Activated CD8-positive, alpha-beta T cell treated with anti-CD3 and anti-CD28 coated beads, Interleukin-2, amount 10 ng/mL, durations not matched to agents 7 days and 5 days (primary cell): ENCODE results near the gene ROBO2. TPM values are rescaled to one million over a fixed set of nuclear protein-coding genes. Genes with fewer than 3 reads are reported as not detected.

Experiments used
- ATAC-seq: fragments of 150-1000 bp; cut with Tn5 transposase; one replicate; pipeline ENCODE4 v1.10.0; 2021; ENCODE audit warnings: moderate library complexity
- CTCF ChIA-PET: fragments of 350-600 bp; sonication (Branson Sonifier 250); formaldehyde crosslinking; loops from one replicate; lab custom pipeline; 2021; ENCODE audit warnings: antibody characterized with exemption; lab: Charles Lee
- POLR2A ChIA-PET: fragments of 350-600 bp; sonication (Branson Sonifier 250); formaldehyde crosslinking; loops from one replicate; lab custom pipeline; 2021; ENCODE audit warnings: antibody characterized with exemption; lab: Charles Lee
- DNase-seq: peaks from one replicate; pipeline ENCODE4 v3.0.0-alpha.2; 2020
- H3K27ac Mint-ChIP-seq: one replicate; pipeline ENCODE4 v1.8.0; 2021; ENCODE audit warnings: mild to moderate bottlenecking, mixed read lengths
- H3K27me3 Mint-ChIP-seq: one replicate; pipeline ENCODE4 v1.8.0; 2021; ENCODE audit warnings: low read depth, mixed read lengths
- H3K36me3 Mint-ChIP-seq: one replicate; pipeline ENCODE4 v1.8.0; 2021; ENCODE audit warnings: low read depth, mixed read lengths
- H3K4me1 Mint-ChIP-seq: one replicate; pipeline ENCODE4 v1.8.0; 2021; ENCODE audit warnings: low read depth, mixed read lengths
- H3K4me3 Mint-ChIP-seq: one replicate; pipeline ENCODE4 v1.8.0; 2021; ENCODE audit warnings: mild to moderate bottlenecking, mixed read lengths
- H3K9me3 Mint-ChIP-seq: one replicate; pipeline ENCODE4 v1.8.0; 2022; ENCODE audit warnings: mixed read lengths; ENCODE audit not compliant: insufficient read depth
- total RNA-seq, 2 experiments: library from RNA; stranded (reverse); gene quantifications; one replicate each; pipeline ENCODE4 v1.2.3, GENCODE V29; 2021

ROBO2 gene
- total RNA-seq, 2 experiments from 2014 or later: not detected

DNA sequence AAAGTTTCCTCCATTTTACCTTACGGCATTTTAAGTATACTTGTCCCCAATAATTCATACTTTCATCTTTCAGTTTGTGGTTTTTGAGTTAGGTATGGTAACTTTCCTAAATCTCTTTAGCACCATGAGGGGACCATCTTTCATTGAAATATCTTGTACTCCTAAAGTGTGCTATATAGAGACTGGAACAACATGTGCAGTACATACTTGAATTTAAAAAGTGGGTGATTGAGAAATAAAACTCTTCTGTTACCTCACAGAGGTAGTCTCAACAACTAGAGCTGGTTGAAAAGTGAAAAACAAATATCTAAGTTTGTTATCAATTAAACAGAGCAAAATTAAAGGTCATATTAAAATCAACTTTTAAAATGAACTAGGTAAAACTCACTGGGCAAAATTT lies 423.1 kb downstream of the ROBO2 start:
- Mint-ChIP-seq H3K36me3 (no peaks in the 10 kb centered on the region), H3K4me3 (no peak overlapping the region), H3K9me3 (peaks cover 11% of the 10 kb centered on the region), H3K4me1 (no peaks in the 10 kb centered on the region), H3K27me3 (no peaks in the 10 kb centered on the region), H3K27ac (no peak overlapping the region)
- POLR2A ChIA-PET: no interaction called here
- DNase-seq (no peak), ATAC-seq (no peak)
- CTCF ChIA-PET: no interaction called here

DNA sequence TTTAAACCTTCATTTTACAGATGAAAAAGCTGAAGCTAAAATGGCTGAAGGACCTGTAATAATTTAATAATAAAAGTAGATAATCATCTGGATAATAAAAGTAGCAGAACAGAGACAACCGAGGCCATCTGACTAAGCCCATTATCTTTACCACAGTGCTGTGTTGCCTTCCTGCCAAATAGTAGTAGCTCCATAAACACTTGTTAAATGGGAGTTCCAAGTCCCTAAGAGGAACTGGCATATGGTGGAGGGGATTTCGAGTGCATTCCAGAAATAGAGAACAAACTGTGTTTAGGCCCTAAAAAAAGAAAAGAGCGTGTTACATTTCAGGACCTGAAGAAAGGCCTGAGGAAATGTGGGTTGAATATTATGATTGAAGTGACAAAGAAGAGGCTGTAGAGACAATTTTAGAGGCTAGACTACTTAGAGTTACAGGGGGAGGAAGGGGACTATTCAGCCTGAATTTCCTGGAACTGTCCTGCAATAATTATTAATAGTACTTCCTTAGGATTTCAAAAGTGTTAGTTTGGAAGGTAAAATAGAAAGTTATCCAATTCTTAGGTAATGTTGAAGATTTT lies 424.3 kb downstream of the ROBO2 start:
- ChIA-PET CTCF (no interaction called here), POLR2A (no interaction called here)
- H3K9me3 Mint-ChIP-seq: peaks cover 11% of the 10 kb centered on the region
- no peaks in the 10 kb centered on the region for H3K36me3 Mint-ChIP-seq
- no peaks in the 10 kb centered on the region for H3K4me1 Mint-ChIP-seq
- H3K4me3 Mint-ChIP-seq: no peak overlapping the region
- ATAC-seq: no peak
- DNase-seq: no peak
- H3K27me3 Mint-ChIP-seq: no peaks in the 10 kb centered on the region
- H3K27ac Mint-ChIP-seq: no peak overlapping the region

DNA sequence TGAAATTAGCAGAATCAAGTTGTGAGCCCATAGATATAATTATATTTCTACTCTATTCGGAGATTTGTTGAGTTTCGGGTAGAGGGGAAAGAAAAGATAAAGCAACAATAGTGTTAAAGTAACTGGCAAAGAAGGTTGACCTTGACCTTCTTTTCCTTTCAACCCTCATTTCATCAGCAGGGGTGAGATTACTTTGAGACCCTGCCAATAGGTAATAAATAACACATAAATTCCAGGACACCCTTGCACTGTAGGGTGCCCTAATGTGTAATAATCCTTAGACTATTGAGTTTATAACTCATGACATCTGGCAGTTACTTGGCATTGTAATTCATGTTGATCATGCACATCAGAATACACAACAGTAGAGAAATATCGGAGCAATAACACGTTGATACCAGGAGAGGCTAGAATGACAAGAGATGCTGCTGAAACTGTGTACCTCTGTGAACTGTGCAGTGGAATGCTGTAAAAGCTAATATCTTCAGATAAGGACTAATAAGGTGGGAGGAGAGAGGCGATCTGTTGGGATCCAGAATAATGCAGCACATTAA lies 426.7 kb downstream of the ROBO2 start:
- H3K4me1 Mint-ChIP-seq: no peaks in the 10 kb centered on the region
- no peak overlapping the region for H3K4me3 Mint-ChIP-seq
- ChIA-PET POLR2A (no interaction called here), CTCF (no interaction called here)
- H3K27ac Mint-ChIP-seq: no peak overlapping the region
- peaks cover 11% of the 10 kb centered on the region for H3K9me3 Mint-ChIP-seq
- H3K27me3 Mint-ChIP-seq: no peaks in the 10 kb centered on the region
- DNase-seq: no peak
- no peaks in the 10 kb centered on the region for H3K36me3 Mint-ChIP-seq
- ATAC-seq: no peak

DNA sequence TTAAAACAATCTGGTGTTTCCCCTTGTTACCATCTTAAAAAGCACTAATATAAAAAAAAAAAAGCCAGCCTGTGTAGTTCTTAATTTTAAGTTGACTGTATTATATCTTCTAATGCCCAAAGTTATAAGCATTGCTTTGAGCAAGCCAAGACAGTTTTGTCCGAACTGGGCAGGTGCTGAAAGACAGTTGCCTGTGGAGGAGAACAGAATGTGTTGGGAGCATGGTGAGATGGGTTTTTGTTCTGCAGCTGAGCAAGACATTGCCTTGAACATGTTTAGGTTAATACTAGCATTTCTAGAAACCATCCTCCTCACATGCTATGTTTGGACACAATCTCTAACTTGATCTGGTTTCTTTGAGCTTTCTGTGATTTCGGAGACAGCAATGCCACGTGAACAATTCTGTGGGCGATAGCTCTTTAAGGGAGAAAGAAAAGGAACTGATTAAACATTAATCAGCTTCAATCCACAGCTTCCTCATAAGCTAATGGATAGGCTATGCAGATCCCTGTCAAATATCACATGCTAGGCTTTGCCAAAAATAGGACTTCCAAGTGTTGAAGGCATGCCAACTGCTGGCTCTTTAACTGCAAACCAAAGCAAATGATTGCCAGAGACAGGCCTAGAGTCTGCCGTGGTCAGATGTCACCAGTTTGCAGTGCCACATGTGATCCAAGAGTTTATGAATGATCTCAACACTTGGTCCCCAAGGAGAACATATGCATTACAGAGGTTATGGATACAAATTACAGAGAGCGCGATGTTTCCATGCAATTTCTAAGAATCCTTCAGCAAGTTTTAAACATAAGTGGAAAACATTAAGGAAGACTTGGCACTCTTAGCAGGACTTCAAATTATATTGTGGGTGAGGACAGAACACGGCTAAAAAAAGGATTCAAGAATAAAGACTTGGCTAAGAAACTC lies 428.1 kb downstream of the ROBO2 start:
- POLR2A ChIA-PET: no interaction called here
- Mint-ChIP-seq H3K4me3 (no peak overlapping the region), H3K9me3 (peaks cover 12% of the 10 kb centered on the region), H3K27me3 (no peaks in the 10 kb centered on the region), H3K36me3 (no peaks in the 10 kb centered on the region), H3K4me1 (no peaks in the 10 kb centered on the region), H3K27ac (no peak overlapping the region)
- ATAC-seq (no peak), DNase-seq (no peak)
- CTCF ChIA-PET: no interaction called here

DNA sequence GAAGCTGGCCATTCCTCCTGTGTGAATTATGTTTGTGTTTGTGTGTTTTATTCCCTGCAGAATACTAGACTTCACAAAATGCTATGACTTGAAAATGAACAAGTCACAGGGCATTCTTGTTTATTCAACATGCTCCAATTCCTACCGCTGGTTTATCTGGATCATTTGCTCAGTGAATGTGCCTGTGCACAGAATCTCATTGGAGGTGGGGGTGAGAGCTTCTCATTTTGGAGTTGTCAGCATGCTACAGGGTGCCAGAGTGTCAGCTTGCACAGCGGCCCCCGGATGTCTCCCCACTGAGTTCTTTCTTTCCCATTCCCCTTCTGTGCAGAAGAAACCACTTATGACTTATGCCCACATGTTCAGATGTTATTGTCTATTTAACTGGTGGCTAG lies 428.7 kb downstream of the ROBO2 start:
- Mint-ChIP-seq H3K36me3 (no peaks in the 10 kb centered on the region), H3K4me3 (no peak overlapping the region), H3K27me3 (no peaks in the 10 kb centered on the region), H3K9me3 (peaks cover 12% of the 10 kb centered on the region), H3K4me1 (no peaks in the 10 kb centered on the region), H3K27ac (no peak overlapping the region)
- ChIA-PET POLR2A (no interaction called here), CTCF (no interaction called here)
- DNase-seq (no peak), ATAC-seq (no peak)

DNA sequence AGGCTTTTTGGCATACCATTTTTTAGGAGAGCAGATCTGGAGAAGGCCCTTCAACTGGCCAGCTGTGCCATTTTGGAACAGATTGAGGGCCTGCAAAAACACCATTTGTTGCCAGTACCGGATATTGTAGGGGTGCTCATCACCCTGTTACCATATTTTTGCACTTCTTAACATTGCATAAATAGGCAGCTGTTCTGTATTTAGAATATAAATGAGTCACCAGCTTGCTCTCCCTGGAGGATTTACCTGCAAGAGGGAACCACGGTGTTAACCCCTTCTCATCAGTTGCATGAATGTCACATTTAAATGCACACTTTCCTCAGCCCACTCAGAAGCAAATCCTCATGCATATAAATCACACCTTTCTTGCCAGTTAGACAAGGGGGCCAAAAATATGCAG lies 435.6 kb downstream of the ROBO2 start:
- no peak overlapping the region for H3K27ac Mint-ChIP-seq
- no peaks in the 10 kb centered on the region for H3K27me3 Mint-ChIP-seq
- no peaks in the 10 kb centered on the region for H3K36me3 Mint-ChIP-seq

DNA sequence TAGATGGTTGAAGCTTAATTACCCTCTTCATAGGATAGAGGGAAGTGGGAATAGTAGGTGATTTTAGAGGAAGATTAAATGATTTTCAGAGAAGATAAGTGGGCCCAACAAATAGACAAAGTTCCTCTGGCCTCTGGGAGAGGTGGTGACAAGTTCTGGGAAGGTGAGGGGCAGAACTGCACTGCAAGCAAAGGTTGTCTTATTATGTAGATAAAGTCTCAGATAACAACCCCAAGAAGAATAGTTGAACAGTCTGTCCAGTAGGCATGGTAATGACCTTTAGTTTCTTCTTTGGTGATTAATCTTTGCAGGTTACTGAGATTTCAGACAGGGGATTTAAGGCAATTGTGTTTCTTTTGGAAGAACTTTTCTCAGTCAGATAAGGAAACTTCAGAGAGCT lies 439.1 kb downstream of the ROBO2 start:
- Mint-ChIP-seq H3K9me3 (peaks cover 13% of the 10 kb centered on the region), H3K4me3 (no peak overlapping the region), H3K27ac (no peak overlapping the region), H3K4me1 (no peaks in the 10 kb centered on the region), H3K36me3 (no peaks in the 10 kb centered on the region), H3K27me3 (no peaks in the 10 kb centered on the region)
- no peak for DNase-seq
- ChIA-PET CTCF (no interaction called here), POLR2A (no interaction called here)
- ATAC-seq: no peak

More for the DNA sequence above, 435.6 kb downstream of the ROBO2 start:
- Mint-ChIP-seq H3K4me3 (no peak overlapping the region), H3K4me1 (no peaks in the 10 kb centered on the region), H3K9me3 (peaks cover 19% of the 10 kb centered on the region)
- no peak for DNase-seq
- ChIA-PET POLR2A (no interaction called here), CTCF (no interaction called here)
- ATAC-seq: no peak

DNA sequence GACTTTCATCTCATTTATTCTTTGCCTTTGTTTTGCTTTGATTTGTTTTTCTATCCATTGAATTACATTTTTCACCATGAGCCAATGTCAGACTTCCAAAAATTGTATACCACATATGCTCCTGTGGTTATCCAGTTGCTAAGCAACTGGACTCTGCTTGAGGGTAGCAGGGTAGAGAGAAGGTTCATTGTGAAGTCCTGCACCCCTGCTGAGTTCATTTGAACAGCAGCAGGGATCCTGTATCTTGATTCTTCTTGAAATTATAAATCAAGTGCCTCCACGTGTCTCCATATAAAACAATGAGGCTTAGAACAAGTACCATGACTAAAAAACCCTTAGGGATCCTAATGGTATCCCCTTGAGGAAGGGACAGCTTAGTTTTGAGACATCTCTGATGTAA lies 449.3 kb downstream of the ROBO2 start:
- ATAC-seq (no peak), DNase-seq (no peak)
- H3K27ac Mint-ChIP-seq: no peak overlapping the region
- POLR2A ChIA-PET: no interaction called here
- H3K4me3 Mint-ChIP-seq: no peak overlapping the region
- CTCF ChIA-PET: no interaction called here
- no peaks in the 10 kb centered on the region for H3K4me1 Mint-ChIP-seq
- no peaks in the 10 kb centered on the region for H3K27me3 Mint-ChIP-seq
- H3K36me3 Mint-ChIP-seq: no peaks in the 10 kb centered on the region
- peaks cover 25% of the 10 kb centered on the region for H3K9me3 Mint-ChIP-seq

DNA sequence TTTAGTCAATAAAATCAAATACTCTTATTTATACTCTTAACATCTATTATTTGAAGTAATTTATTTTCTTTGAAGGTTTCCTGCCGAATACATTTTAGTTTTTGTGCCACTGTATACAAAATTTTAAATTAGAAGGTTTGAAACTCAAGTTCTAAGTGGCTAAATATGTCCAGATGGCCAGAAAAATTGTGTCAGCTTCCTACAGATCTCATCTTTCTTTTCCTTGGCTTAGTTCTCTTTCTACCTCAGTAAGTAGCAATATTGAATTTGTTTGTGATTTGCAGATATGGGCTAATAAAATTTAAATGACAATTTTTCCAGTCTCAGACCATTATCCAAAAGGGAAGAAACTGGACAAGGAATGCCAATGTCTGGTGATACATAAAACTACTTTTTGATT lies 452.1 kb downstream of the ROBO2 start:
- H3K4me1 Mint-ChIP-seq: no peaks in the 10 kb centered on the region
- H3K36me3 Mint-ChIP-seq: no peaks in the 10 kb centered on the region
- no peak for DNase-seq

DNA sequence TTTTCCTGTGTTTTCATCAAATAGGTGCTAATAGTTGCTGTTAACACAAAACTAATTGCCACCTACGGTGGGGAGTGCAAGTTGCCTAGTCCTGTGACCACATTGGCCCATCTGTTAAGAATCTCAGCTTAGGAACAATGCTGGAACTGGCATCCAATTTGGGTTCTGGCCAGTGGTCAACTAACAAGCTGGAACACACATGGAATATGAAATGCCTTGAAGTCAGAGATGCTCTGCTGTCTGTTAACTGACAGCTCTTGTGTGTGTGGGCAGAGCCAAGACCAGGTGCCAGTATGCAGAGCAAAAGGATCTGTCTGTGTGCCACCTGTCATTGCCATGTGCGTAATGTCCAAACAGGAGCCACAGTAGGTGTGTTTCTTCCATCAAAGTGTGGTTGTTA lies 460.8 kb downstream of the ROBO2 start:
- Mint-ChIP-seq H3K4me3 (no peak overlapping the region), H3K9me3 (no peaks in the 10 kb centered on the region), H3K36me3 (no peaks in the 10 kb centered on the region), H3K27me3 (no peaks in the 10 kb centered on the region), H3K4me1 (no peaks in the 10 kb centered on the region), H3K27ac (no peak overlapping the region)
- ChIA-PET CTCF (no interaction called here), POLR2A (no interaction called here)
- ATAC-seq (no peak), DNase-seq (no peak)

More for the DNA sequence above, 452.1 kb downstream of the ROBO2 start:
- H3K9me3 Mint-ChIP-seq: peaks cover 21% of the 10 kb centered on the region
- ChIA-PET POLR2A (no interaction called here), CTCF (no interaction called here)
- no peaks in the 10 kb centered on the region for H3K27me3 Mint-ChIP-seq
- ATAC-seq: no peak
- no peak overlapping the region for H3K4me3 Mint-ChIP-seq
- no peak overlapping the region for H3K27ac Mint-ChIP-seq

DNA sequence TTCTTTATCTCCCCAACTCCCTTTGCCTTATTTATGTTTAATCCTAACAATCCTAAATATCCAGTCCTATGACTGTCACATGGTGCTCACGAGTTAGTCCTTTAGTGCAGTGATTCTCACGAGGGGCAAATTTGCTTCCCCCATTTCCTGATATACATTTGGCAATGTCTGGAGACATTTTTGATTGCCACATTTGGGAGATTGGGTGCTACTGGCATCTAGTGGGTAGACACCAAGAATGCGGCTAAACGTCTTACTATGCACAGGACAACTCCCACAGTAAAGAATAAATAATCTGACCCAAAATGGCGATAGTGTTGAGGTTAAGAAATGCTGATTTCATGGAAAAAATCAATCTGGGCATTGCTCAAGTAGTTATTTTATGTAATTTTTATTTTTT lies 466.5 kb downstream of the ROBO2 start:
- ChIA-PET POLR2A (no interaction called here), CTCF (no interaction called here)
- peaks cover 4% of the 10 kb centered on the region for H3K9me3 Mint-ChIP-seq
- H3K4me1 Mint-ChIP-seq: no peaks in the 10 kb centered on the region
- no peaks in the 10 kb centered on the region for H3K36me3 Mint-ChIP-seq
- no peaks in the 10 kb centered on the region for H3K27me3 Mint-ChIP-seq
- ATAC-seq (no peak), DNase-seq (no peak)
- no peak overlapping the region for H3K4me3 Mint-ChIP-seq
- no peak overlapping the region for H3K27ac Mint-ChIP-seq

DNA sequence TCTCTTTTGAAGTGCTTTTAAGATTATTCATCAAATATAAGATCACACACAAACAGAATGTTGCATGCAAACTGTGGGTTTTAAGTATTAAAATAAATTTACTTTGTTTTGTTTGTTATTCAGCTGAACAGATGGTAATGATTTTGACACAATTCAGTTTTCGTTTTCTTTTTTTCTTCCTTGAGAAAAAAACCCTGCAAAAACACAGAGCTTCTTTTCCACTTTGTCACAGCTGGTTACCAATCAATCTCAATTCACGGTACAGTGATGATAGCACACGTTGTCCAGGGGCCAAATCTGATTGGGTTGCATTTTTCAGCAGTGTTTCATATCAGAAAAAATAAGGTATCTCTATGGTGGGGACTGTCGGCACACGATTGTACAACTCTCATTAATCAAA lies 473.6 kb downstream of the ROBO2 start:
- H3K36me3 Mint-ChIP-seq: no peaks in the 10 kb centered on the region
- DNase-seq: no peak
- no peak overlapping the region for H3K27ac Mint-ChIP-seq
- no peaks in the 10 kb centered on the region for H3K27me3 Mint-ChIP-seq
- POLR2A ChIA-PET: no interaction called here
- CTCF ChIA-PET: no interaction called here
- peaks cover 7% of the 10 kb centered on the region for H3K9me3 Mint-ChIP-seq
- no peak for ATAC-seq
- H3K4me1 Mint-ChIP-seq: no peaks in the 10 kb centered on the region
- H3K4me3 Mint-ChIP-seq: no peak overlapping the region
